B cell (primary cell): Measurements from ENCODE around the gene CDK2. TPM values are rescaled to one million over a fixed set of nuclear protein-coding genes. Genes with fewer than 3 reads are reported as not detected.

Source experiments
- ATAC-seq: fragments of 200-7000 bp; cut with Tn5 transposase; one replicate; pipeline ENCODE4 v1.10.0; 2021; ENCODE audit warnings: low read depth, mild to moderate bottlenecking, moderate number of reproducible peaks, moderate library complexity
- CTCF ChIA-PET: fragments of 350-600 bp; sonication (Branson Sonifier 250); formaldehyde crosslinking; loops from one replicate; lab custom pipeline; 2021; ENCODE audit warnings: antibody characterized with exemption, inconsistent platforms; lab: Charles Lee
- POLR2A ChIA-PET: fragments of 350-600 bp; sonication (Branson Sonifier 250); formaldehyde crosslinking; loops from one replicate; lab custom pipeline; 2021; ENCODE audit warnings: antibody characterized with exemption; lab: Charles Lee
- DNase-seq: peaks from one replicate; pipeline ENCODE4 v3.0.0; 2013
- H2AFZ ChIP-seq: 2 replicates; pipeline ENCODE4 v1.6.1; 2012; ENCODE audit warnings: mild to moderate bottlenecking, low read depth, low read length; ENCODE audit not compliant: insufficient read depth, poor library complexity, severe bottlenecking
- H3K27ac ChIP-seq, 2 donors: 1 replicate in 1 of 2; 2 replicates in 1 of 2; pipeline ENCODE4 v1.5.1; 2012 to 2013; ENCODE audit warnings: low read length in 2 of 2, mild to moderate bottlenecking in 2 of 2, moderate library complexity in 1 of 2
- H3K27me3 ChIP-seq, 4 experiments: fragments of 200-600 bp in 1 of 4; sonication (generic) in 1 of 4; replicated peaks in 1 of 4; 1 replicate in 2 of 4; 2 replicates in 2 of 4; pipeline versions ENCODE4 v1.6.1 to v1.7.0; 2013 to 2016; ENCODE audit warnings: low read length in 3 of 4, mild to moderate bottlenecking in 2 of 4, mixed read lengths in 1 of 4, moderate library complexity in 1 of 4; ENCODE audit not compliant: insufficient read depth in 4 of 4, control insufficient read depth in 3 of 4; ENCODE audit errors: control extremely low read depth in 1 of 4
- H3K36me3 ChIP-seq, 2 experiments: replicated peaks in 1 of 2; 1 replicate in 1 of 2; 2 replicates in 1 of 2; pipeline versions ENCODE4 v1.6.1 to v1.7.1; 2013; ENCODE audit warnings: low read length in 1 of 2; ENCODE audit not compliant: insufficient read depth in 2 of 2, control insufficient read depth in 1 of 2; ENCODE audit errors: control extremely low read depth in 1 of 2, extremely low read depth in 1 of 2
- H3K4me1 ChIP-seq, 2 donors: fragments of 200-600 bp in 1 of 2; sonication (generic) in 1 of 2; 1 replicate in 1 of 2; 2 replicates in 1 of 2; pipeline versions ENCODE4 v1.5.1 to v1.6.1; 2013 to 2017; ENCODE audit warnings: low read length in 2 of 2; ENCODE audit not compliant: control insufficient read depth in 2 of 2, insufficient read depth in 2 of 2
- H3K4me2 ChIP-seq: replicated peaks from 2 replicates; pipeline ENCODE3; 2012; ENCODE audit warnings: mild to moderate bottlenecking, low read depth, low read length; ENCODE audit not compliant: poor library complexity, severe bottlenecking
- H3K4me3 ChIP-seq, 5 experiments: fragments of 200-600 bp in 1 of 5; sonication (generic) in 1 of 5; 1 replicate in 3 of 5; 2 replicates in 2 of 5; pipeline versions ENCODE4 v1.5.1 to v1.7.0; 2011 to 2016; ENCODE audit warnings: low read length in 4 of 5, mild to moderate bottlenecking in 4 of 5, low read depth in 2 of 5, control low read depth in 1 of 5, moderate library complexity in 1 of 5; ENCODE audit not compliant: insufficient read depth in 1 of 5; ENCODE audit errors: control extremely low read depth in 1 of 5, extremely low read depth in 1 of 5
- H3K79me2 ChIP-seq: fragments of 200-600 bp; sonication (generic); one replicate; pipeline ENCODE4 v1.6.0; 2016; ENCODE audit warnings: low read length; ENCODE audit not compliant: control insufficient read depth, insufficient read depth
- H3K9ac ChIP-seq: fragments of 200-600 bp; sonication (generic); 2 replicates; pipeline ENCODE4 v1.6.1; 2017; ENCODE audit warnings: mild to moderate bottlenecking, low read length, moderate library complexity
- H3K9me3 ChIP-seq, 3 donors: one replicate each; pipeline versions ENCODE4 v1.6.1 to v1.7.1; 2013; ENCODE audit warnings: low read length in 2 of 3; ENCODE audit not compliant: control insufficient read depth in 2 of 3, insufficient read depth in 1 of 3; ENCODE audit errors: control extremely low read depth in 1 of 3
- H4K20me1 ChIP-seq: 2 replicates; pipeline ENCODE4 v1.6.0; 2012; ENCODE audit warnings: mild to moderate bottlenecking, low read length; ENCODE audit not compliant: insufficient read depth, control insufficient read depth, poor library complexity, severe bottlenecking
- H3K27ac Mint-ChIP-seq: one replicate; pipeline ENCODE4 v1.8.0; 2021; ENCODE audit warnings: mixed read lengths
- H3K27me3 Mint-ChIP-seq: one replicate; pipeline ENCODE4 v1.8.0; 2021; ENCODE audit warnings: mixed read lengths
- H3K4me1 Mint-ChIP-seq: one replicate; pipeline ENCODE4 v1.8.0; 2021; ENCODE audit warnings: mixed read lengths
- H3K4me3 Mint-ChIP-seq: one replicate; pipeline ENCODE4 v1.8.0; 2021; ENCODE audit warnings: mixed read lengths
- H3K9me3 Mint-ChIP-seq: one replicate; pipeline ENCODE4 v1.8.0; 2022; ENCODE audit warnings: mixed read lengths; ENCODE audit not compliant: insufficient read depth
- EZH2 ChIP-seq: IDR thresholded peaks from 2 replicates; pipeline ENCODE4 v1.6.1; 2012; ENCODE audit warnings: borderline replicate concordance, low read depth, mild to moderate bottlenecking, moderate library complexity, low read length; ENCODE audit not compliant: insufficient read depth, poor library complexity, severe bottlenecking
- WGBS: methylation state at CpG from one replicate; pipeline ENCODE4 v1.1.5; 2013; ENCODE audit warnings: missing lambda C conversion rate; ENCODE audit not compliant: insufficient coverage; 5-methylcytosine and 5-hydroxymethylcytosine counted together
- intact Hi-C: fragments of 100-400 bp; cut with micrococcal nuclease; formaldehyde crosslinking; loops from one replicate; pipeline ENCODE4 v1.10.0; 2022
- polyA plus RNA-seq: library from polyadenylated mRNA; depleted of rRNA; stranded (reverse); fragments of >200 nt; gene quantifications from 2 replicates; pipeline ENCODE4 v1.2.3, GENCODE V29; 2012
- total RNA-seq, 2 donors: library from RNA; stranded (reverse); fragments of 120-200 nt in 1 of 2; gene quantifications; 1 replicate in 1 of 2; 2 replicates in 1 of 2; pipeline versions ENCODE4 v1.2.3 to v1.2.4, GENCODE V29; 2013 to 2022
- TF ChIP-seq, protein P1 (sequence below): fragments of 200-600 bp; IDR thresholded peaks from one replicate; pipeline ENCODE4 v1.8.0; 2022; ENCODE audit warnings: antibody characterized with exemption, mild to moderate bottlenecking

CDK2 gene
- total and polyA plus RNA-seq, 2 donors (not counting 1 experiment from before 2014, with no cell fraction given) = 10.8 to 32.8 TPM

DNA sequence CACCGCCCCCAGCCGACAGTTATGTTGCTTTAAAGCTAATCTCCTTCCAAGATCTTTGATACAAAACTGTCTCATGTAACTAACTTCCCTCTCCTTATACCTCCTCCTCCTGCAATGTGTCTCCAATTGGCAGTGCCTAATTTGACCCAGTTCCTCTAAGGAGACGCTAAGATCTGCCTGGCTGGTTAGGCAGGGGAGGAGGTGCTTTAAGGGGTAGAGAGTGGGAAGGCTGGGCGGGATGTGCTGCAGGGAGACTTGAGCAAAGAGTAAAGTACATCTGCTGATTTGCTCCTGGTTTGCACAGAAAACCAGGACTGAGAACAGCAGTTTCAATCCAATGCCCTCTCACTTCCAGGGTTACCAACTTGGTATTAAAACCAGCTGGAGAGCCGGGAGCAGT, 46.9 kb downstream of the CDK2 start:
- ATAC-seq = no peak
- H3K9ac ChIP-seq = no peak overlapping the region
- TF ChIP-seq, protein P1, sequence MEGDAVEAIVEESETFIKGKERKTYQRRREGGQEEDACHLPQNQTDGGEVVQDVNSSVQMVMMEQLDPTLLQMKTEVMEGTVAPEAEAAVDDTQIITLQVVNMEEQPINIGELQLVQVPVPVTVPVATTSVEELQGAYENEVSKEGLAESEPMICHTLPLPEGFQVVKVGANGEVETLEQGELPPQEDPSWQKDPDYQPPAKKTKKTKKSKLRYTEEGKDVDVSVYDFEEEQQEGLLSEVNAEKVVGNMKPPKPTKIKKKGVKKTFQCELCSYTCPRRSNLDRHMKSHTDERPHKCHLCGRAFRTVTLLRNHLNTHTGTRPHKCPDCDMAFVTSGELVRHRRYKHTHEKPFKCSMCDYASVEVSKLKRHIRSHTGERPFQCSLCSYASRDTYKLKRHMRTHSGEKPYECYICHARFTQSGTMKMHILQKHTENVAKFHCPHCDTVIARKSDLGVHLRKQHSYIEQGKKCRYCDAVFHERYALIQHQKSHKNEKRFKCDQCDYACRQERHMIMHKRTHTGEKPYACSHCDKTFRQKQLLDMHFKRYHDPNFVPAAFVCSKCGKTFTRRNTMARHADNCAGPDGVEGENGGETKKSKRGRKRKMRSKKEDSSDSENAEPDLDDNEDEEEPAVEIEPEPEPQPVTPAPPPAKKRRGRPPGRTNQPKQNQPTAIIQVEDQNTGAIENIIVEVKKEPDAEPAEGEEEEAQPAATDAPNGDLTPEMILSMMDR = no peak
- no peak for TF ChIP-seq EZH2
- Mint-ChIP-seq H3K4me3 (no peak overlapping the region), H3K27me3 (no peaks in the 10 kb centered on the region), H3K27ac (no peak overlapping the region), H3K4me1 (peaks cover 3% of the 10 kb centered on the region), H3K9me3 (no peaks in the 10 kb centered on the region)
- no peaks in the 10 kb centered on the region for H3K27me3 ChIP-seq
- H4K20me1 ChIP-seq = no peaks in the 10 kb centered on the region
- ChIA-PET CTCF (no interaction called here), POLR2A (no interaction called here)
- no peak overlapping the region for H3K27ac ChIP-seq
- H3K9me3 ChIP-seq = no peaks in the 10 kb centered on the region
- H3K4me3 ChIP-seq = no peak overlapping the region
- H3K36me3 ChIP-seq = no peaks in the 10 kb centered on the region
- intact Hi-C loops = no loop called here
- no peak overlapping the region for H2AFZ ChIP-seq
- no peaks in the 10 kb centered on the region for H3K4me1 ChIP-seq
- WGBS = 97% methylated on average over 5 of the region's 5 CpGs
- H3K79me2 ChIP-seq = no peaks in the 10 kb centered on the region
- no peak overlapping the region for H3K4me2 ChIP-seq
- no peak for DNase-seq

DNA sequence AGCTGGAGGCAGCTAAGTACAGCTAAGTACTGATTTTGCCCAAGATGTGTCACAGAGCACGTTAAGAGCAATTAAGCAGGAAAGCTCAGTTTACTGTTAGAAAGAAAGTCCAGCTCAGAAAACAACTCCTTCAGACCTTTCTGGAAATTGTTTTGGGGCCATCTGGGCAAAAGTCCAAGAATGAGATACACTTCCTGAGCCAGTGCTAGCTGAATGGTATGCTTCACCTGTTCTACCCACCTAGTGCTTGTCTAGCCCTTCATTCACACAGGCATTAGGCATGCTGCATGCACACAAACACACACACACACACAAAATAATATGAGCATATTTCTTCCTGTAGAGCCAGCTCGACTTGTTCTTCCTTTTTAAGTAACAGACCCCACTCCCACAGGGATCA, 47.6 kb downstream of the CDK2 start:
- Histone ChIP-seq H4K20me1 (no peaks in the 10 kb centered on the region), H3K79me2 (no peaks in the 10 kb centered on the region), H3K4me1 (no peaks in the 10 kb centered on the region), H3K27ac (no peak overlapping the region), H3K9ac (no peak overlapping the region), H3K27me3 (no peaks in the 10 kb centered on the region), H3K9me3 (no peaks in the 10 kb centered on the region), H3K4me2 (no peak overlapping the region), H3K4me3 (no peak overlapping the region), H2AFZ (no peak overlapping the region), H3K36me3 (no peaks in the 10 kb centered on the region)
- H3K27me3 Mint-ChIP-seq = no peaks in the 10 kb centered on the region
- H3K4me1 Mint-ChIP-seq = no peaks in the 10 kb centered on the region
- 100% methylated on average over 1 of the region's 2 CpGs for WGBS
- POLR2A ChIA-PET = interaction anchor here (0.6 kb wide), 1 partner anchor 185 kb away, joined by 6 read pairs; the partner anchor contains the start of gene DNAJC14
- DNase-seq (no peak), ATAC-seq (no peak)
- no peak overlapping the region for H3K27ac Mint-ChIP-seq
- H3K9me3 Mint-ChIP-seq = no peaks in the 10 kb centered on the region
- intact Hi-C loops = no loop called here
- CTCF ChIA-PET = no interaction called here
- no peak overlapping the region for H3K4me3 Mint-ChIP-seq
- TF ChIP-seq, protein P1 = no peak
- TF ChIP-seq EZH2 = no peak
